Esophagus muscularis mucosa (tissue), 4 donors: ENCODE results near the gene XPNPEP1.

ENCODE experiments used
- EP300 ChIP-seq: sonication (generic); formaldehyde crosslinking; IDR thresholded peaks from one replicate; pipeline ENCODE4 v1.6.1; 2017; ENCODE audit warnings: antibody characterized with exemption
- POLR2AphosphoS5 ChIP-seq, 2 donors: sonication (generic); formaldehyde crosslinking; IDR thresholded peaks; one replicate each; pipeline ENCODE4 v1.6.1; 2017; ENCODE audit warnings: antibody characterized with exemption in 2 of 2
- TF ChIP-seq, protein P1 (sequence below), 3 experiments: fragments of 200-600 bp in 2 of 3; fragments of 450-650 bp in 1 of 3; sonication (generic) in 2 of 3; IDR thresholded peaks; one replicate each; pipeline ENCODE4 v1.5.1; 2017 to 2019; ENCODE audit warnings: antibody characterized with exemption in 3 of 3, mild to moderate bottlenecking in 2 of 3, moderate library complexity in 1 of 3

GRCh38 chr10:109892117-109892516 is 31.2 kb downstream of the XPNPEP1 start:
- no peak for TF ChIP-seq POLR2AphosphoS5 (IDR thresholded peaks at IDR 0.05)
- no peak for TF ChIP-seq EP300
- TF ChIP-seq, protein P1, sequence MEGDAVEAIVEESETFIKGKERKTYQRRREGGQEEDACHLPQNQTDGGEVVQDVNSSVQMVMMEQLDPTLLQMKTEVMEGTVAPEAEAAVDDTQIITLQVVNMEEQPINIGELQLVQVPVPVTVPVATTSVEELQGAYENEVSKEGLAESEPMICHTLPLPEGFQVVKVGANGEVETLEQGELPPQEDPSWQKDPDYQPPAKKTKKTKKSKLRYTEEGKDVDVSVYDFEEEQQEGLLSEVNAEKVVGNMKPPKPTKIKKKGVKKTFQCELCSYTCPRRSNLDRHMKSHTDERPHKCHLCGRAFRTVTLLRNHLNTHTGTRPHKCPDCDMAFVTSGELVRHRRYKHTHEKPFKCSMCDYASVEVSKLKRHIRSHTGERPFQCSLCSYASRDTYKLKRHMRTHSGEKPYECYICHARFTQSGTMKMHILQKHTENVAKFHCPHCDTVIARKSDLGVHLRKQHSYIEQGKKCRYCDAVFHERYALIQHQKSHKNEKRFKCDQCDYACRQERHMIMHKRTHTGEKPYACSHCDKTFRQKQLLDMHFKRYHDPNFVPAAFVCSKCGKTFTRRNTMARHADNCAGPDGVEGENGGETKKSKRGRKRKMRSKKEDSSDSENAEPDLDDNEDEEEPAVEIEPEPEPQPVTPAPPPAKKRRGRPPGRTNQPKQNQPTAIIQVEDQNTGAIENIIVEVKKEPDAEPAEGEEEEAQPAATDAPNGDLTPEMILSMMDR (IDR thresholded peaks at IDR 0.05), result no peak
